HG03066 (cell line): Measurements from ENCODE around the gene ATP4B.

ENCODE experiments used
- ATAC-seq: cut with Tn5 transposase; IDR thresholded peaks from one replicate; pipeline ENCODE4 v1.9.1; 2021; ENCODE audit warnings: low read depth; ENCODE audit not compliant: unreplicated experiment

Gene ATP4B

DNA sequence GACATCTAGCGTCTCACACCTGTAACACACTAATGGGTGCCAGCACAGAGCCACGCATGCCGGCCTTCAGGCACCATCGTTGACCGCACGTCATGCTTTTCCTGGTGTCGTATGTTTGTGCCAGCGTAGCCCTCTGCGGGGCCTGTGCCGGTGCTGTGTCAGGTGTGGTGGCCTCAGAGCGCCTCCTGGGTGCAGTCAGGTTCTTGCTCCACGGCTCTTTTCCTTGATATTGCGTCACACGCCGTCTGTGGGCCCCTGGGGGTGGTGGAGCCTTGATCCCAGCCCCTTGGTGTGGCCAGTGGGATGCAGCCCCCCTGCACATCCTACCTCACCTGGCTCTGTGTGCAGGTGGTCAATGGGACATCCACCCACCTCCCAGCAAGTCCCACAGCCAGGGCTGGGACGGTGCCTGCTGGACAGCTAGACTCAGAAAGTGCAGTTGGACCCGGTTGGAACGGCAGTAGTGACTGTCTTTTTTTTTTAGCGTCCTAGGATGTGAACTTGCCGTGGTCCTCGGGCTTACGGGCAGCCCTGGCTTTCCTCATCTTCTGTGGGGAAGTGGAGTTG lies 48.9 kb downstream of the ATP4B start:
- ATAC-seq, result no peak

DNA sequence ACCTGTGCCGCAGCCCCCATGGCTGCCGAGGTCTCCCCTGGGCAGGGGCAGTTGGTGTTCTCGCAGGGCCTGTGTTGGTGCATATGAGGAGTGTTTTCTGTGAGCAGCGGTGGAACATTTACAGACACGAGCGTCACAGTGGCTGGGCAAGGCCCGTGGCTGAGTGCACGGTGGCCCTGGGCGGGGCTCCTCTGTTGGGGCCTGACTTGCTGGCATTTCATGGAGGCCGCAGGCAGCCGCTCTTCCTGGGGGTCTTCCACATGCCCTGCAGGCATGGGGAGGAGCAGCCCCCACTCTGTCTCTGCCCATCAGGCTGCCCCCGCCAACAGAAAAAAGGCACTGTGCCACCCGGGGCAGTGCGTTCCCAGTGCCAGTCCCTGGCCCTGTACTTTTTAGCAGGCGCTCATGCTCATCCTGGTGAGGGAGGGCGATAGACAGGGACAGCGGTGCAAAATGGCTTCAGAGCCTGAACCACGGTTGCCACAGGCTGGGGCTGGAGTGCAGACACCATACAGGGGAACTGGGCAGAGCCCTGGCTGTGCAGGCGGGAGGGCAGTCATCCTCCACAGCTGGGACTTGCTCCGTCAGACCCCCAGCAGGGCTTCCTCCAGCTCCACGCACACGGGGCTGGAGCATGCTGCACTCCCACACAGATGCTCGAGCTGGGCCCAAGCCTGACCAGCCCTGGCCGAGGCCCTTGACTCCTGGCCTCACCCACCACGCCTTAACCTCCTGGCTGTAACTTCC lies 49.9 kb downstream of the ATP4B start:
- no peak for ATAC-seq

DNA sequence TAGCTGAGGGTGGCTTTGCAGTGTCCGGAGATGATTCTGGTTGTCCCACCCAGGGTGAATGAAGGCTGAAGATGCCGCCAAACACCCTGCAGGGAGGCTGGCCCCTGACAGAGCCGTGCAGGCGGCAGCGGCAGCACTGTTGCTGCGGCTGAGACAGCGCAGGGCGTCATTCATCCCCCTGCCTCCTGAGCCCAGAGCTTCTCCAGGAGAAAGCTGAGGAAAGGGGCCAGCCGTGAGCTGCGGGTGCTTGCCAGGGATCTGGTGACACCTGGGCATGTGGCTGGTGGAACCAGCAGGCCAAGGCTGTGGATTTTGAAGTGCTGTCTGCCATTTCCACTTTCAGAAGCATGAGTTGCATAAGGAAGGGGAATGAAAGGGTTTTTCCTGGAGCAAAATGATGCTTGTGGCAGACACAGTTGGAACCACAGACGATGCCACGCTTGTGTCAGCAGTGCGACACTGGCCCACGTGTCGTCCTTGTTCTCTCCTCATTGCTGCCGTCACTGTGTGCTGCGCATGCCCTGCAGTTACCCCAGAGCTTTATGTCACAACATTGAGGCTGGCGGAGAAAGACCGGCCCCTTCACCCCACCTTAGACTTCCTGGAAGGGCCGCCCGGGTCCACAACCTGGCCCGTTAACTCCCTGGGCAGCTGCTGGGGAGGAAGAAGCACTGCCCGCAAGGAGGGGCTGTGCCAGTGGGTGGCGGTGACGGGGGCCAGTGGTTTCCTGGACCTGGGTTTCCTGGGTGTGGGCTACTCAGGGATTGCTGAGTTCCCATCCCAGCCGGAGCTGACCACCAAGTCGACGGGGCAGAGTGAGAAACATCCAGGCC lies 50.7 kb downstream of the ATP4B start:
- no peak for ATAC-seq

DNA sequence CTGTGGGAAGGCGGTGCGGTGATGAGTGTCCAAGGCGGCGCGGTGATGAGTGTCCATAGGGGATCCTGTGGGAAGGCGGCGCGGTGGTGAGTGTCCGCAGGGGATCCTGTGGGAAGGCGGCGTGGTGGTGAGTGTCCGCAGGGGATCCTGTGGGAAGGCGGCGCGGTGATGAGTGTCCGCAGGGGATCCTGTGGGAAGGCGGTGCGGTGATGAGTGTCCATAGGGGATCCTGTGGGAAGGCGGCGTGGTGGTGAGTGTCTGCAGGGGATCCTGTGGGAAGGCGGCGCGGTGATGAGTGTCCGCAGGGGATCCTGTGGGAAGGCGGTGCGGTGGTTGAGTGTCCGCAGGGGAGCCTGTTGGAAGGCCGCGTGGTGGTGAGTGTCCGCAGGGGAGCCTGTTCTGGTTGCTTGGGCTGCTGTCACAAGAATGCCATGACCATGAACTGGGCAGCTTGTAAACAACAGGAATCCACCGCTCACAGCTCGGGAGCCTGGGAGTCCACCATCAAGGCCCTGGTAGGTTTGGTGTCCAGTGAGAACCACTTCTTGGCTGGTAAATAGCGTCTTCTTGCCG lies 52.0 kb downstream of the ATP4B start:
- no peak for ATAC-seq

DNA sequence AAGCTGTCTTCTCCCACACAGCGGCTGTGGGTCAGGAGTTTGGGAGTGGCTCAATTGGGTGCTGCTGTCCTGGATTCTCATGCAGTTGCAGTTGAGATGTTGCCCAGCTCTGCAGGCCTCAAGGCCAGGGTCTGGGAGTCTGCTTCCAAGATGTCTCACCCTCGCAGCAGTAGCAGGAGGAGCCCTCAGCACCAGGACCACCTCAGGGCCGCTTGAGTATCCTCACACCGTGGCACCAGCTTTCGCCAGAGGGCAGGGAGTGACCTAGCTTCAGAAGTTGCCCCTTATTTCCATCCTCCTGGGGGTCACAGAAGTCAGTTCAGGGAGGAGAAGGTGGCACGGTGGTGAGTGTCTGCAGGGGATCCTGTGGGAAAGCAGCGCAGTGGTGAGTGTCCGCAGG lies 52.5 kb downstream of the ATP4B start:
- no peak for ATAC-seq

DNA sequence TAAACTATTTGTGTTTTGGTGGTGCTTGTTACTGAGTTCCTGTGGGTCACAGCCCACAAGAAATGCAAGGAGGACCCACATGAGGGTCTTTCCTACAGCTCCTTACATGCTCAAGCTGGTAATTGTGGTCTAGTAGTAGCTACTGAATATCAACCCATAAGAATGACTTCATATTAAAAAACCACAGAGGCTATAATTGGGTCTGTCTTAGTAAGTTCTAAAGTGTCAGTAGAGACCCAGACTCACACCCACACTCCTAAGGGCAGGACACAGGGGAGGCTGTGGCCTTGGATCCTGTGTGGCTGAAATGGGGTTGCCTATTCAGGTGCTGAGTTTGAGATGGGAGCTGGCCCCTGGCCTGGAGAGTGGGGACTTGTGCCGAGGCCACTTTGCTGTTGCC lies 53.8 kb downstream of the ATP4B start:
- ATAC-seq, result no peak

DNA sequence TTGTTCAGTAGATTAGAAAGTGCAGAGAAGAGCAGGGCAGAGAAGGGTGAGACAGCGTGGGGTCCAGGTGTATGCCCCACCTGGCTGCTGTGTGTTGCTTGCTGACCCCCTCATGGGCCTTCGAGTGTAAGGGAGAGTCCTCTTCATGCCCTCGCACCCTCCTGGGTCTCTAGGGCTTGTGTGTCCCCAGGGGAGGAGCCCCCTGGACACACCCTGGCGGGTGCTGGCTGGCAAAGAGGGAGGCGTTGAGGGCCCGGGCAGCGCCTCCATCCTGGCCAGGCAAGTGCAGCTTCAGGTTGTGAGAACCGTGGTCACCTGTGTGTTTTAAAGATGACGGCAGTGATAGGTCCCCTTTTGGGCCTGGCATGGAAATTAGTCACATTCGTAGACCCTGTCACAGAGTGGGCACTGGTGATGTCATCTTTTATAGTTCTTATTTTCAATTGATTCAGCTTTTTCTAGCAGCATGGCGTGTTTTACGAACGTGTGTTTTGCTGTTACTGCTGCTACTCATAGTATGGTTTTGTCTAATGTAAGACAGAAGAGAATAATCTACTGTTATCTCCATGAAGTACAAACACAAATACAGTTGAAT lies 54.8 kb downstream of the ATP4B start:
- ATAC-seq, result no peak

DNA sequence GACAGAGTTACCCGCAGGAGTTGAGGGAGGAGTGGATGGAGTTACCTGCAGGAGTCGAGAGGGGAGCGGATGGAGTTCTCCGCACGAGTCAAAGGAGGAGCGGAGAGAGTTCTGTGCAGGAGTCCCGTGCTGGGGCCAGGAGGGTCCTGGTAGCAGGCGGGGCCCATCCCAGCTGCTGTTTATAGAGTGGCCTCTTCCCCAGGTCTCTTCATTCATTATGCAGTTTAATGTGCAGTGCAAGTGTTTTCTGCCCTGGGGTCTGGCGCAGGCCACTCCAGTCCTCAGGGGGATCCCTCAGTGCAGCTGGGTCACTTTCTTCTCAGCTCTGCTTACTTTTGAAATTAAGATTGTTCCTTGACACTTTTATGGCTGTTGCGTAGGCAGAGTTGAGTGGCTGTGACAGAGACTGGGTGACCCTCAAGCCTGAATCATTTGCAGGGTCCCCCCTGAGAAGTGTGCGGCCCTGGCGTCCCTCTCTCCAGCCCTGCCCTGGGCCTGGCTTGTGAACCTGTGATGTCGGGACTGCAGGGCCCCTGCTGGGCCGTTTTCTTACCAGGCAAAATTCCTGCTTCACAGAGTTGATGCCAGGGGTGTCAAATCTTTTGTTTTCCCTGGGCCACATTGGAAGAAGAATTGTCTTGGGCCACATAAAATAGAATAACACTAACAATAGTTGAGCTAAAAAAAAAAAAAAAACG lies 55.6 kb downstream of the ATP4B start:
- no peak for ATAC-seq

DNA sequence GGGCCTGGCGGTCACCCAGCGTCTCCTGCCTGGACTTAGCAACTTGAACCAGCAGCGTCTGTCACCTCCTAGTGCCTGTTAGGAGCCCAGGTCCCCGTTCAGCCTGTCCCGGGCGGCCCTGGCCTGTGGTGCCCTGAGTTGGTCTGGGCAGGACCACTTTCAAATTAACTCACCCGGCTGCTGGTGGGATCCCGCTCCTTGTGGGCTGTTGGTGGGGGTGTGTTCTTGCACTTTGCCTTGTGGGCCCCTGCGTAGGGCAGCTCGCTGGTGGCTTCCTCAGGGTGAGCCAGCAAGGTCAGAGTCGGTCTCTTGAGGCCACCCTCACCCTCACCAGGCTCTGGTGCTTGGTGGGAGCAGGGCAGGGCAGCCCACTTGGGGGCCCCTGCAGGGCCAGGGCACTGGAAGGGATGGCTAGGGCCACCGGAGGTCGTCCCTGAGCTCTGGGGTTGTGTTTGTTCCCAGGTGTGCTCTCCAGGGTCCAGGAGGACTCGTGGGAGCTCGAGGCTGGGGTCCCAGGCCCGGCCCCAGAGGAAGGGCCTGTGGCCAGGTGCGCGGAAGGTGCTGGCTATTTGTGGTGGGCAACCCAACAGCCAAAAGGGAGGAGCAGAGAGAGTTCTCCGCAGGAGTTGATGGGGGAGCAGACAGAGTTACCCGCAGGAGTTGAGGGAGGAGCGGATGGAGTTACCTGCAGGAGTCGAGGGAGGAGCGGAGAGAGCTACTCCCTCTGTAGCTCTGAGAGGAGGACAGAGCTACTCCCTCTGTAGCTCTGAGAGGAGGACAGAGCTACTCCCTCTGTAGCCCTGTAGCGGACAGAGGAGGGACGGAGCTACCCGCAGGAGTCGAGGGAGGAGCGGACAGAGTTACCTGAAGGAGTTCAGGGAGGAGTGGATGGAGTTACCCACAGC lies 56.6 kb downstream of the ATP4B start:
- no peak for ATAC-seq

DNA sequence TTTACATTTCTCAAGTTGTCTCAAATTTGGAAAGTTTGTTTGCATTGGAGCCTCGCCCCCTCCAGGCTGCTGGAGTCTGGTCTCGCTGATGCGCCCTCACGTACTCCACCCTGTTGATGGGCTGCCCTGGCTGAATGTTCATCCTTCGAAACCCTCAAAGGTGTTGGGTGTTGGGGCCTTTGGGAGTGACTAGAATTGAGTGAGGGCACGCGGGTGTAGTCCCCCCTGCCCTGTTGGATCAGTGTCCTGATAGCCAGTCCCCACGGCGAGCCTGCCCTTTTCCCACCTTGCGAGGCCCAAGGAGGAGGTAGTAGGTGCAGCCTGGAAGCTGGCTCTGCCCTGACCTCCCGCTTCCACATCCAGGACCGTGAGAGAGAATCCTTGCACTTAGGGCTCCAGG lies 58.6 kb downstream of the ATP4B start:
- no peak for ATAC-seq
